ENCODE data around the gene USP3. TPM values are rescaled to one million over a fixed set of nuclear protein-coding genes. Genes with fewer than 3 reads are reported as not detected.

The USP3 gene
- total RNA-seq, 1 donor from 2014 or later, result 80.0 TPM

- TF ChIP-seq, protein P1, sequence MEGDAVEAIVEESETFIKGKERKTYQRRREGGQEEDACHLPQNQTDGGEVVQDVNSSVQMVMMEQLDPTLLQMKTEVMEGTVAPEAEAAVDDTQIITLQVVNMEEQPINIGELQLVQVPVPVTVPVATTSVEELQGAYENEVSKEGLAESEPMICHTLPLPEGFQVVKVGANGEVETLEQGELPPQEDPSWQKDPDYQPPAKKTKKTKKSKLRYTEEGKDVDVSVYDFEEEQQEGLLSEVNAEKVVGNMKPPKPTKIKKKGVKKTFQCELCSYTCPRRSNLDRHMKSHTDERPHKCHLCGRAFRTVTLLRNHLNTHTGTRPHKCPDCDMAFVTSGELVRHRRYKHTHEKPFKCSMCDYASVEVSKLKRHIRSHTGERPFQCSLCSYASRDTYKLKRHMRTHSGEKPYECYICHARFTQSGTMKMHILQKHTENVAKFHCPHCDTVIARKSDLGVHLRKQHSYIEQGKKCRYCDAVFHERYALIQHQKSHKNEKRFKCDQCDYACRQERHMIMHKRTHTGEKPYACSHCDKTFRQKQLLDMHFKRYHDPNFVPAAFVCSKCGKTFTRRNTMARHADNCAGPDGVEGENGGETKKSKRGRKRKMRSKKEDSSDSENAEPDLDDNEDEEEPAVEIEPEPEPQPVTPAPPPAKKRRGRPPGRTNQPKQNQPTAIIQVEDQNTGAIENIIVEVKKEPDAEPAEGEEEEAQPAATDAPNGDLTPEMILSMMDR (conservative IDR thresholded peaks at IDR 0.05), result no peak
- no peak overlapping the region for H3K27ac Mint-ChIP-seq (ENCODE audit: unreplicated experiment)
- no peaks in the 10 kb centered on the region for H3K9me3 Mint-ChIP-seq
- H3K4me3 Mint-ChIP-seq, result peak overlapping the region; percentile 81
- H3K27me3 Mint-ChIP-seq (ENCODE audit: low read depth), result peaks cover 25% of the 10 kb centered on the region
- H3K4me1 Mint-ChIP-seq, result peaks cover 64% of the 10 kb centered on the region
- peak; percentile 31 for DNase-seq (ENCODE audit: low read depth, low spot score)
- no peaks in the 10 kb centered on the region for H3K36me3 Mint-ChIP-seq (ENCODE audit: low read depth)
These were observed 1.3 kb upstream of the USP3 start for GRCh38 chr15:63502843-63503738.

GRCh38 chr15:63503739-63504246 lies 600 bp upstream of the USP3 start:
- no peak overlapping the region for H3K27ac Mint-ChIP-seq (ENCODE audit: unreplicated experiment)
- peak overlapping the region; percentile 81 for H3K4me3 Mint-ChIP-seq

GRCh38 chr15:63504979-63505841 lies 817 bp downstream of the USP3 start:
- peak; percentile 43 for DNase-seq (ENCODE audit: low read depth, low spot score)
- TF ChIP-seq, protein P1 (conservative IDR thresholded peaks at IDR 0.05), result peak; percentile 44
- Mint-ChIP-seq H3K4me1 (peaks cover 79% of the 10 kb centered on the region), H3K27me3 (ENCODE audit: low read depth) (peaks cover 25% of the 10 kb centered on the region), H3K36me3 (ENCODE audit: low read depth) (no peaks in the 10 kb centered on the region), H3K9me3 (no peaks in the 10 kb centered on the region), H3K4me3 (peak overlapping the region; percentile 94), H3K27ac (ENCODE audit: unreplicated experiment) (peak overlapping the region; percentile 89)

More at GRCh38 chr15:63503739-63504246, 600 bp upstream of the USP3 start:
- Mint-ChIP-seq H3K4me1 (peaks cover 71% of the 10 kb centered on the region), H3K9me3 (no peaks in the 10 kb centered on the region), H3K27me3 (ENCODE audit: low read depth) (peaks cover 25% of the 10 kb centered on the region), H3K36me3 (ENCODE audit: low read depth) (no peaks in the 10 kb centered on the region)
- TF ChIP-seq, protein P1 (conservative IDR thresholded peaks at IDR 0.05), result no peak
- DNase-seq (ENCODE audit: low read depth, low spot score), result no peak

GRCh38 chr15:63505842-63506222 lies 1.4 kb downstream of the USP3 start:
- Mint-ChIP-seq H3K36me3 (ENCODE audit: low read depth) (no peaks in the 10 kb centered on the region), H3K27me3 (ENCODE audit: low read depth) (peaks cover 25% of the 10 kb centered on the region), H3K4me3 (peak overlapping the region; percentile 94), H3K9me3 (no peaks in the 10 kb centered on the region), H3K27ac (ENCODE audit: unreplicated experiment) (peak overlapping the region; percentile 89), H3K4me1 (peaks cover 79% of the 10 kb centered on the region)
- DNase-seq (ENCODE audit: low read depth, low spot score), result no peak
- TF ChIP-seq, protein P1 (conservative IDR thresholded peaks at IDR 0.05), result peak; percentile 5

DNA sequence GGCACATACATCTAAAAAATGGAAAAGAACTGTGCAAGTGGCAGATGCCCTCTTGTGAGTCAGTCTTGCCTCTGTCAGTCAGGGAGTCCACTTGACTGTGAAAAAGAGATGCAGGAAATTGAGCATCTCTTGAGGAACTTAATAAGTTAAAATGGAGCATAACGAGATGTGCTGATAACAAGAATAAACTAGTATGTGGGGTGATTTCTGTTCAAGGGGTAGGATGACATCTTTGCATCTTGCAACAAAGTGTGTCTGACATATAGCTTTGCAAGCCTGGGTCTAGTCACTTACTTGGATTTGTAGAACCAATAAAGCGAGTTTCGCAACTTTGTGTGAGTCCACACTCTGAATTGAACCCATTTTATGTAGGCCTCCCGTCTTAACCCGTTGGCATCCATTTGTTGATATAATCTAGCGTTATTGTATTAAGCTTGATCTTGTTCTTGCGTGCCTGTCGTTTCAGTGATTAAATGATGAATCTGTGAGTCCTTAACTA lies 2.2 kb downstream of the USP3 start:
- H3K4me1 Mint-ChIP-seq, result peaks cover 76% of the 10 kb centered on the region
- no peak overlapping the region for H3K27ac Mint-ChIP-seq (ENCODE audit: unreplicated experiment)
- TF ChIP-seq, protein P1 (conservative IDR thresholded peaks at IDR 0.05), result no peak
- no peak for DNase-seq (ENCODE audit: low read depth, low spot score)
- H3K27me3 Mint-ChIP-seq (ENCODE audit: low read depth), result peaks cover 19% of the 10 kb centered on the region
- no peaks in the 10 kb centered on the region for H3K9me3 Mint-ChIP-seq
- peak overlapping the region; percentile 94 for H3K4me3 Mint-ChIP-seq
- no peaks in the 10 kb centered on the region for H3K36me3 Mint-ChIP-seq (ENCODE audit: low read depth)

All from neural crest cell (in vitro differentiated cells).